Adrenal gland (tissue), 12 donors: ENCODE data around the gene WFS1. TPM values are rescaled to one million over a fixed set of nuclear protein-coding genes. Genes with fewer than 3 reads are reported as not detected.

ENCODE experiments used
- DNase-seq, 7 donors: peaks; one replicate each; pipeline ENCODE4 v3.0.0-alpha.2; 2019 to 2020
- H3K27ac ChIP-seq, 5 donors: fragments of 200-600 bp; sonication (generic) in 4 of 5; 1 replicate in 3 of 5; 2 replicates in 2 of 5; pipeline versions ENCODE4 v1.5.1 to v1.8.0; 2016 to 2020; ENCODE audit warnings: mild to moderate bottlenecking in 1 of 5
- H3K27me3 ChIP-seq: fragments of 200-600 bp; 2 replicates; pipeline ENCODE4 v1.8.0; 2021
- H3K36me3 ChIP-seq, 2 donors: fragments of 200-600 bp; replicated peaks in 1 of 2; 1 replicate in 1 of 2; 2 replicates in 1 of 2; pipeline versions ENCODE4 v1.5.1 to v1.8.0; 2018 to 2022
- H3K4me1 ChIP-seq, 2 donors: fragments of 200-600 bp; replicated peaks in 1 of 2; 1 replicate in 1 of 2; 2 replicates in 1 of 2; pipeline versions ENCODE4 v1.5.1 to v1.8.0; 2018 to 2021
- H3K4me3 ChIP-seq, 4 donors: fragments of 200-600 bp; sonication (generic) in 3 of 4; one replicate each; pipeline ENCODE4 v1.5.1; 2016 to 2018
- H3K9me3 ChIP-seq, 3 donors: fragments of 200-600 bp; sonication (generic) in 1 of 3; replicated peaks in 1 of 3; 1 replicate in 2 of 3; 2 replicates in 1 of 3; pipeline versions ENCODE4 v1.5.1 to v1.8.0; 2016 to 2021
- POLR2A ChIP-seq, 2 donors: fragments of 450-650 bp; IDR thresholded peaks; one replicate each; pipeline ENCODE4 v1.6.1; 2017; ENCODE audit warnings: antibody characterized with exemption in 2 of 2, mild to moderate bottlenecking in 2 of 2, moderate library complexity in 1 of 2
- WGBS, 4 donors: extraction: QIAGEN DNeasy Blood & Tissue Kit in 2 of 4; methylation state at CpG; one replicate each; pipeline versions ENCODE4 v1.1.5 to v1.1.7; 2013 to 2017; 5-methylcytosine and 5-hydroxymethylcytosine counted together
- intact Hi-C, 2 donors: fragments of 100-400 bp; cut with DNase I; formaldehyde crosslinking; loops; one replicate each; pipeline versions ENCODE4 v1.14.1 to v1.15.0; 2022 to 2023
- polyA plus RNA-seq, 3 donors: library from polyadenylated mRNA; stranded (reverse); fragments of 200-250 nt in 2 of 3; fragments of 350-450 nt in 1 of 3; fragmentation: Illumina TruSeq in 1 of 3; extraction: RNeasy Lipid Tissue Mini Kit (QIAGEN cat#74804) in 1 of 3; gene quantifications; one replicate each; pipeline ENCODE4 v1.2.3, GENCODE V29; 2013 to 2014
- total RNA-seq, 9 donors: library from RNA; depleted of rRNA in 4 of 9; stranded (reverse); fragments of >200 nt in 4 of 9; fragments of 120-200 nt in 1 of 9; fragmentation: NEBNext Ultra II Directional in 1 of 9; extraction: Animal tissue kit (Norgen Biotek cat#: 25700) in 1 of 9; gene quantifications; one replicate each; pipeline versions ENCODE4 v1.1.0 to v1.2.4, GENCODE V29; 2013 to 2023
- TF ChIP-seq, protein P1 (sequence below), 6 experiments: fragments of 450-650 bp in 4 of 6; fragments of 200-600 bp in 2 of 6; sonication (generic) in 1 of 6; IDR thresholded peaks; 1 replicate in 5 of 6; 2 replicates in 1 of 6; pipeline versions ENCODE4 v1.5.1 to v1.8.0; 2016 to 2021; ENCODE audit warnings: antibody characterized with exemption in 6 of 6, mild to moderate bottlenecking in 2 of 6, moderate library complexity in 1 of 6
- donor health status: healthy with polysubstance abuse.
- donor health status: Bipolar disorder and iron deficiency.
- donor health status: DM: yes; HTN: yes; CAD: no.
- donor health status: DM: no; HTN: no; CAD: no.
- donor health status: DM: no; HTN: no; CAD: no.
- donor health status: DM: yes; HTN: yes; CAD: no.

WFS1 gene
- total and polyA plus RNA-seq, 12 donors, result 20.8 to 64.4 (median 33.1) TPM

DNA sequence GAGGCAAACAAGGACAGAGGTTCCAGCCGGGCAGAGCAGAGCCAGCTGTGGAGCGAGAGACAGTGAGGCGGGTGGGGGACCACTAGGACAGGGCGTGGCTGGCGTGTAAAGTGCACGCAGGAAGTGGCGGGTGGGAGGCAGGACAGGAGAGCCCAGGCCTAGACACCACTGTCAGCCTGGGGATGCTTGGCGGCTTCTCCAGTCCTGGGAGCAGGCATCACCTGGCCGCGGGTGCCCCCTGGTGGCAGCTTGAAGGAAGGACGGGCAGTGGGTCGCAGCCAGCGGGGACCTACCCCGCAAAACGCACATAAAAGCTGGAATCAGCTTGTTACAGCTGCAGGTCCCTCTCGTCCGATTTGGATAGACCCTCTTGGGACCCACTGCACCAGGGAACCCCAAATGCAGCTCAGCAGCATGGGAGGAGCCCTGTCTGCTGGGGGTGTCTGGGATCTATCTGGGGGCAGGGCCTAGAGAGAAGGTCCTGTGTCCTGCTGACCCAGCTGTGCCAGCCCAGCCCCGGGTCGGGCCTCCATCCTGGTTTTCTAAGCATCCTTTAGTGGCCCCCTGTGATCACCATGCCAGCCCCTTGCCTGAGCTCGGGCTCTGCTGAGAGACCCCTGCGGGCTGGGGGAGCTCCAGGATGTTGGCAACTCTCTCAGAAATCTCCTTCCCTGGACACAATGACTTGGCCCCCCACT lies 57.7 kb downstream of the WFS1 start:
- WGBS, 4 donors, result 12 to 39% (median 13%) methylated on average over 6 to 21 of the region's 21 CpGs
- Histone ChIP-seq H3K36me3 (no peaks in the 10 kb centered on the region), H3K4me1 (no peaks in the 10 kb centered on the region), H3K4me3 (no peak overlapping the region), H3K9me3 (no peaks in the 10 kb centered on the region), H3K27ac (no peak overlapping the region), H3K27me3 (no peaks in the 10 kb centered on the region)
- TF ChIP-seq, protein P1, sequence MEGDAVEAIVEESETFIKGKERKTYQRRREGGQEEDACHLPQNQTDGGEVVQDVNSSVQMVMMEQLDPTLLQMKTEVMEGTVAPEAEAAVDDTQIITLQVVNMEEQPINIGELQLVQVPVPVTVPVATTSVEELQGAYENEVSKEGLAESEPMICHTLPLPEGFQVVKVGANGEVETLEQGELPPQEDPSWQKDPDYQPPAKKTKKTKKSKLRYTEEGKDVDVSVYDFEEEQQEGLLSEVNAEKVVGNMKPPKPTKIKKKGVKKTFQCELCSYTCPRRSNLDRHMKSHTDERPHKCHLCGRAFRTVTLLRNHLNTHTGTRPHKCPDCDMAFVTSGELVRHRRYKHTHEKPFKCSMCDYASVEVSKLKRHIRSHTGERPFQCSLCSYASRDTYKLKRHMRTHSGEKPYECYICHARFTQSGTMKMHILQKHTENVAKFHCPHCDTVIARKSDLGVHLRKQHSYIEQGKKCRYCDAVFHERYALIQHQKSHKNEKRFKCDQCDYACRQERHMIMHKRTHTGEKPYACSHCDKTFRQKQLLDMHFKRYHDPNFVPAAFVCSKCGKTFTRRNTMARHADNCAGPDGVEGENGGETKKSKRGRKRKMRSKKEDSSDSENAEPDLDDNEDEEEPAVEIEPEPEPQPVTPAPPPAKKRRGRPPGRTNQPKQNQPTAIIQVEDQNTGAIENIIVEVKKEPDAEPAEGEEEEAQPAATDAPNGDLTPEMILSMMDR (IDR thresholded peaks at IDR 0.05), result peak; percentile 93 to 99 (median 97)
- TF ChIP-seq POLR2A (IDR thresholded peaks at IDR 0.05), result no peak
- DNase-seq, result peak; percentile 68 to 91 (median 83)
- intact Hi-C loops, result loop anchor here (2.0 to 10.0 kb wide), 3 partner anchors 75 to 333 kb away; no protein-coding TSS in a partner anchor

DNA sequence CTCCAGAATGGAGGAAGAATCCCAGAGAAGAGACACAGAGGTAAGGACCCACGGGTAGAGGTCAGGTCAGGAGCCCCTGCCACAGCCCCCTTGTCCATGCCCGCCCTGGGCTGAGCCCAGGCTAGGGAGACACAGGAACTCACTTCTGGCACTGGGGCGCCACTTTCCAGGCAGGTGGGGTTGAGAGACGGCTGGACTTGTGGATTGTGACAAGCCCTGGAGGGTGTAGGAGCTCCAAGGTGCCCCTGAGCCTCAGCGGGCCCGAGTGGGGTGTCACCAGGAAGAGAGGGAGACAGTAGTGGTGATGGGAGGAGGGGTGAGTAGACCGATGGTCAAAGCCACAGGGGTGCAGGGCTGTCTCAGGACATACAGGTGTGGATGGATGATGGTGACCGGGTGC lies 58.9 kb downstream of the WFS1 start:
- intact Hi-C loops, result loop anchor here (5.0 to 10.0 kb wide), 2 partner anchors 76 to 334 kb away; no protein-coding TSS in a partner anchor
- Histone ChIP-seq H3K4me1 (no peaks in the 10 kb centered on the region), H3K36me3 (no peaks in the 10 kb centered on the region), H3K27me3 (no peaks in the 10 kb centered on the region), H3K4me3 (no peak overlapping the region), H3K27ac (no peak overlapping the region), H3K9me3 (no peaks in the 10 kb centered on the region)
- WGBS, 4 donors, result 63 to 76% (median 66%) methylated on average over 8 of the region's 8 CpGs
- TF ChIP-seq, protein P1 (IDR thresholded peaks at IDR 0.05), result no peak
- no peak for TF ChIP-seq POLR2A (IDR thresholded peaks at IDR 0.05)
- no peak for DNase-seq

DNA sequence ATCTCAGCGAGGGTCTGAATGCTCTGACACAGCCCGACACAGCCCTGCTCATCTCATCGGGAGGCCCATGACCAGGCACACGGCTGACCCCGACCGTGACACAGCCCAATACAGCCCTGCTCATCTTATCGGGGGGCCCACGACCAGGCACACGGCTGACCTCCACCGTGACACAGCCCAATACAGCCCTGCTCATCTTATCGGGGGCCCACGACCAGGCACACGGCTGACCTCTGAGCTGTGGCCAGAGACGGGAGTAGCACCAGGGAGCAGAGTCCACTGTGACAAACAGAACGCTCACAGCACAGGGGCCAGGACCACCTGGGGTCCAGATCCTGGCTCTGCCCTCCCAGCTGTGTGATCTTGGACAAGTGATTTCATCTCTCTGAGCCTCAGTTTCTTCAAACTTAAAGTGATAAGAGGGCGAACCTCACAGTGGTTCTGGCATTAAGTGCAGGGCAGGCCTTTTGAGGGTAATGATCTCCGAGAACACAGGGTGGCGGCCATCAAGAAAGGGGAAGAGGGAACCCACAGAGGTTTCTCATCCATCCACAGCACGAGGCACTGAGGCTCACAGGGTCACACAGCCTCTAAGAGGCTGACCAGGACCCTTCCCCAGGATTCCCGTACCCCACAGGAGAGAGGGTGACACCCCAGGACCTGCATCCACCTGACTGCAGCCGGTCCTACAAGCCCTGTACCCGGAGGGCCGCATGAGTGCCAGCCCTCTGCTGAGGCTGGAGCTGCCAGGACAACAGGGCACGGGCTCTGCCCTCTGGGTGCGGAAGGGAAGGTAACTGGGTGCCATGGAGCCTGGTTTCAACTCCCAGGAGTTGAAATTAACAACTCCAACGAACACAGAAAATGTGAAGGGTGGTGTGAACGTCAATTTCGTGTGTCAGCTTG lies 60.1 kb downstream of the WFS1 start:
- 65 to 79% (median 74%) methylated on average over 10 to 28 of the region's 28 CpGs for WGBS, 4 donors
- H3K27me3 ChIP-seq, result no peaks in the 10 kb centered on the region

More for the DNA sequence above, 60.1 kb downstream of the WFS1 start:
- no peaks in the 10 kb centered on the region for H3K36me3 ChIP-seq
- H3K4me3 ChIP-seq, result no peak overlapping the region
- H3K4me1 ChIP-seq, result no peaks in the 10 kb centered on the region
- no peaks in the 10 kb centered on the region for H3K9me3 ChIP-seq
- H3K27ac ChIP-seq, result no peak overlapping the region
- intact Hi-C loops, result loop anchor here (5.0 to 10.0 kb wide), 4 partner anchors 77 to 335 kb away; no protein-coding TSS in a partner anchor
- TF ChIP-seq, protein P1 (IDR thresholded peaks at IDR 0.05), result no peak
- TF ChIP-seq POLR2A (IDR thresholded peaks at IDR 0.05), result no peak
- no peak for DNase-seq
